NCI-H2107 treated with DMSO at 0.1 percent for 48 hours (cell line): ENCODE measurements around the gene TRIM40.

Experiments used
- DNase-seq: peaks from one replicate; lab custom pipeline; 2025; ENCODE audit not compliant: unreplicated experiment; lab: John Stamatoyannopoulos, UW

The TRIM40 gene

DNA sequence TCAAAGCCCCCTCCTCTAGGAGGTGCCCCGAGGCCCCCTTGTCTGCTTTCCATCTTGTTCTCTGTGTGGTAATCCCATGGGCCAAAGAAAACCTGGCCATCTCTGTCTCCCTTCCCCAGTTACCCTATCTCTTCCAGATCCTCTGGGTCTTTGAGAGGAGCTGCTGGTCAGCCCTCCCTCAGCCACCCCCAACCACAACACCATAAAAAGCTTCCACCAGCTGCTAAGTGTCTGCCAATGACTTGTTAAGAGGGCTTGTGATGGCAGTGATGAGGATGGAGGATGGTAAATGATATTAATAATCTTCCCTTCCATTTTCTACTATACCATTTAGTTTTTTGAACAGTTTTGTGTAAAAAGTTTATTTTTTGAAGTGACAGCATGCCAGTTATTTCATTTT is 60.0 kb downstream of the TRIM40 start:
- DNase-seq, result no peak

DNA sequence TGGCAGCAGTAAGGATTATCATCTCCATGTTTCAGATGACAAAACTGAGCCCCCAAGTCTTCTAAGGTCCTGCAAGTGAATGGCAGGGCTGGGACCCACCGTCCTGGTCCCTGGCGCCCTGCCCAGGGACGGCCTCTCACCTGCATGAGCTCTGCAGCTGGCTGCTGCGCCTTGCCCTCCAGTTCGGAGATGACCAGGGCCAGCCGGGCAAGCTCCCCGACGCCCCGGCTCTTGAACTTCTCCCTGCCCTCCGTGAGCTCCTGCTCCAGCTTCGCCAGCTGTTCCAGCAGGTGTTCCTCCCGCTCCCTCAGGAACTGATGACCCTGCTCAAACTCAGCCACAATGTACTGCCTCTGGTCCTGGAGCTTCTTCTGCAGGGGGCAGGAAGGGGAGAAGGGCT is 60.4 kb downstream of the TRIM40 start:
- no peak for DNase-seq
